Cerebellar cortex (tissue), 1 donor: Measurements from ENCODE around the gene HAT1.
A peak's percentile ranks its signal among the peaks of the same experiment; 100 is the strongest.
"Not testable (repeated sequence)": the region's sequence is repeated elsewhere in the genome, so short reads cannot be mapped to it uniquely, and the experiment has no call there.

ENCODE experiments used
- DNase-seq: peaks from one replicate; pipeline ENCODE4 v3.0.0-alpha.2; 2015; ENCODE audit warnings: low spot score

Gene HAT1, protein sequence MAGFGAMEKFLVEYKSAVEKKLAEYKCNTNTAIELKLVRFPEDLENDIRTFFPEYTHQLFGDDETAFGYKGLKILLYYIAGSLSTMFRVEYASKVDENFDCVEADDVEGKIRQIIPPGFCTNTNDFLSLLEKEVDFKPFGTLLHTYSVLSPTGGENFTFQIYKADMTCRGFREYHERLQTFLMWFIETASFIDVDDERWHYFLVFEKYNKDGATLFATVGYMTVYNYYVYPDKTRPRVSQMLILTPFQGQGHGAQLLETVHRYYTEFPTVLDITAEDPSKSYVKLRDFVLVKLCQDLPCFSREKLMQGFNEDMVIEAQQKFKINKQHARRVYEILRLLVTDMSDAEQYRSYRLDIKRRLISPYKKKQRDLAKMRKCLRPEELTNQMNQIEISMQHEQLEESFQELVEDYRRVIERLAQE

DNA sequence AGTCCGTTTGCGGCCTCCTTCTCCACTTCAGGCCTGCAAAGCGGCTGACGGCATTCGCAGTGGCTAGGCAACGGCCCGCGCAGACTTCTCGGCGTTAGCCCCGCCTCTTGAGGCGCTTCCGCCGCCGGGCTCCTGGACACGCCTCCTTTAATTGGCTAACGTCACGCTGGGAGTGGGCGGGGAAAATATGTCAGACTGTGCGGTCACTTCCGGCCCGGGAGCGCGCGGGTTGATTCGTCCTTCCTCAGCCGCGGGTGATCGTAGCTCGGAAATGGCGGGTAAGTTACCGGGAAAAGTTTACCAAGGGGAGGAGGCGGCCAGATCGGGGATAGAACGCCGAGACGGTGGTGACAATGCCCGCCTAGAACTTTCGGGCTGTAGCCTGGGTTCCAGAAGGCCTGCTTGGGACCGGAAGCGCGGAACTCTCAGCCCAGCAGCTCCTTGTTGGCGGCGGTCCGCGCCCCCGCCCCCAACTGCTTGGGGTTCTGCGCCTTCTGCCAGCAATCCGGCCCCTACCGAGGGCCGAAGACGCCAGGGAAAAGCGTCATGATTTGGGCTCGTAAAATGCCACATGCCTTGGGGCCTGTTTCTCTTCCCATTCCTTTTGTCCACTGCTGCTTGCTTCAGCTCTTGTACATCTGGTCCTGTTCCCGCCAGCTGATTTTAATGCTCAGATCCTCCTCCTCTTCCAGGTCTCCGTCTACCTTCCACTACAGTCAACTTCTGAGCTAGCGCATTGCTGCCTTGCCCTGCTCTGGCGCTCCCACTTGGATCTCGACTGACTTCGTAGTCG lies at the start of gene HAT1:
HAT1 (plus strand) TSS at position 232 of the 793 bp plus-strand sequence; CDS start at position 272, 40 bp downstream.
- DNase-seq, result peak; percentile 98

DNA sequence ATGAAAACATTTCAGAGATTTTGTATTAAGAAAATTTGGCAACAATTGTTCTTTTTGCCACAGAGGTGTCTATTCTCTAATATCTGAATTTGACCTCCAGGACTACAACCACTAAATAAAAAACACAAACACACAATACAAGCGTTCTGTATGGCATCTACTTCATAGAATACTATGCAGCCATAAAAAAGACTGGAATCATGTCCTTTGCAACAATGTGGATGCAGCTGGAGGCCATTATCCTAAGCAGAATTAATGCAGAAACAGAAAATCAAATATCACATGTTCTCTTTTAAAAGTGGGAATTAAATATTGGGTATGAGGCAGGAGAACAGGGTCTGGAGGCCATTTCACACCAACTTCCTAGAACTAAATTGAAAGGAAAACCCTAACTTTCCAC lies 47.7 kb upstream of the HAT1 start:
- no peak for DNase-seq

DNA sequence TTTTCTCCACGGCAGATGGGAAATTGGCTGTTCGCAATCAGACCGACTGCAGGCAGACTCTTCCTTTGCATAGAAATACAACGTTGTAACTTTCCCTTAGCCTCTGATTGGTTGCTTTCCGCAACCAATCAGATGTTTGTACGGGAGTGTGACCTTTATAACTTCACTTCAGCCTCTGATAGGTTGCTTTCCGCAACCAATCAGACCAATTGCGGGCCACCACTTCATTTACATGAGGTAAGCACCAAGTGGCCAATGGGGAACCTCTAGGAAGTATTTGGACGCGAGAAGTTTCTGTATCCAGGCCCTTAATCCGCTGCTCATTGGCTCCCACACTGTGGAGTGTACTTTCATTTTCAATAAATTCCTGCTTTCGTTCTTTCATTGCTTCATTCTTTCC lies 47.3 kb upstream of the HAT1 start:
- no peak for DNase-seq

DNA sequence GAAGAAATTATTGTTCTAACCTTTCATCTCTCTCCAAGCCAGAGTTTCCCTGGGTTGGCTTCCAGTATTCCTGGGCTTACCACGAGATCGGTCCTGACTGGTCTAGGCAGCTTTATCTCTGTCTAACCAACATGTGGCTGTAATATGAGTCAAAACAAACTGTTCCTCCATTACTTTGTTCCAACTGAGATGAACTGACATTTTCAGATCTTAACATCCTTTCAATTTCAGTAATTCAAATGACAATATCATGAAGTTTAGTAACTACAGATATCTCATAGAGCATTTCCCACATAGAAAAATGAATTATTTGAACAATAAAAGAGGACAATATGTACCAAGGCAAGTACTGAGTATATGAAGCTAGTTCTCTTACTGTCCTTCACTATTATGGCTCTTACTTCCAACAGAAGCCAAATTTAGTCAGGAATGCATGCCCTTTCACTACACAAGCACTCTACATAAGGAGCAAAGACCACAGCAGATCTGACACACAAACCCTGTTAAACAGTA lies 43.7 kb upstream of the HAT1 start:
- DNase-seq, result peak; percentile 17

DNA sequence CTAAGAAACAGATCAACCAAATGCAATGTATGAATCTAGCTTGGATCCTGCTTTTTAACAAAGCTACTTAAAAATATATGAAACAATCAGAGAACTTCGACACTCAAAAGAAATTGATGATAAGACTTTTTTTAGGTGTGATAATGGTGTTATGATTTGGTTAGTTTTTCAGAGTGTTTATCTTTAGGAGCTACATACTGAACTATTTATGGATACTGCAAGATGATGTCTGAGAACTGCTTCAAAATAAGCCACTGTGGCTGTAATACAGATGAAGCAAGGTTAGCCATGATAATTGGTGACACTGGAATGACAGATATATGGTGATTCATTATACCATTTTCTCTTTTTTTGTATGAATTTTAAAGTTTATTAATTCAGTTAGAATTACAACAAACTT lies 42.4 kb upstream of the HAT1 start:
- DNase-seq, result no peak

DNA sequence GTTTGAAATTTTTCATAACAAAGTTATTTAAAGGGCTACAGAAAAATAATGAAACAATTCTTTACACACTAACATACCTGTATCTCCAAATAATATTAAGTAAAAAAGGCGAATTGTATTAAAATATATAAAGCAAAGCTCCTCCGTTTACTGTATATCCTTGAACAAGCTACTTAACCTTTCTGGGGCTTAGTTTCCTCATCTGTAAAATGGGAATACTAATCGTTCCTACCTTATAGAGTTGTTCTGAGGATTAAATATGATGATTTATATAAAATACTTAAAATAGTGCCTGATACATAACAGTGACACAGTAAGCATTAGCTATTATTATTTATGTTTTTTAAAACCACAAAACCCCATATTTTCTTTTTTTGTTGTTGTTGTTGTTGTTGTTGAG lies 41.5 kb upstream of the HAT1 start:
- no peak for DNase-seq

DNA sequence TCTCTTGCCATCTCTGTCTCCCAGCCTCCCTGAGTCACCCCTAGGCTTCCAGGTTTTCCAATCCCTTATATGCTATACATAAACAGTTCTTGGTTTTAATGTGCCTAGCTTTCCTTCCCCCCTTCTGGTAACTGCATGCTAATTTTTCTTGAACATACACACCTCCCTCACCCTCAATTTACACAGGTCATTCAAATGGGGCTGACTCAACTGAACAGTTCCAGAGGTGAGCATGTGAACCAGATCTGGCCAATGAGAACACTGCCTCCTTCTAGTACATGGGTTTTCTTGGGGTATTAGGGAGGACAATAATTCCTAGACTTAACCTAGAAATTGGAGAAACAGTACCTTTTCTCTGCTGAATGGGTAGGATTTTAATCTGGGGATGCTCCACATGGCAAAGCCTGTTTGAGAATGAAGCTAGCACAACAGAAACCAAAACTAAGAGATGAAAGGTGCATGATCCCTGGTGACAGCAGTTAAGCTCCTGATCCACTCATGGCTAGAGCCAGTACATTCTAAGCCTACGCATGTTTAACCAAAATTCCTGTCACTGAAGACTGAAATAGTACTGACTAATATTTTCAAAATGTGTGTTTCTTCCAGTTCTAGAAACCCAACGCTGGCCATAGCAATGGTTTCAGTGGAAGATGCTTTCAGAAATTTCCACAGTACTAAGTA lies 40.0 kb upstream of the HAT1 start:
- DNase-seq, result no peak

DNA sequence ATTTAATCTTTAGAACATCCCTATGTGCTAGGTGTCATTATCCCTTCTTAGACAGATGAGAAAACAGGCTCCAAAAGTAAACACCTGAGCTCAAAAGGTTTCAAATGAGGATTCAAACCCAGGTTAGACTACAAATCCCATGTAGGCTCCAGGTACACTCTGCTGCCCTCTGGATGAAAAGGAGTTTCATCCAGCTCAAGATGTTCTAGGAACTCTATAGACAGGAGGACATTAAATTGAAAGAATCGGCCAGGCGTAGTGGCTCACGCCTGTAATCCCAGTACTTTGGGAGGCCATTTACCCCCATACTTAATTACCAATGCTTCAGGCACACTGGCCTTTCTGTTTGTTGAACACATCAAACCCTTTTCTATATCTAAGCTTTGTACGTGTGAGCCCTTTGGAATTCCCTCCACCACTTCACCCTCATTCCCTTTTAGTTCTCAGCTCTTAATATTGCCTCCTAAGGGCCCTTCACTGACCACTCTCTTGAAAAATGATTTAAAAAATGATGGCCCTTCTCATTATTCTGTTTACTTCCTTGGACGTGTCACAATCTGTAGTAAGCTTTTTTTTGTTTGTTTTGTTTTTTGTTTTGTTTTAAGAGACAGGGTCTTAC lies 38.9 kb upstream of the HAT1 start:
- peak; percentile 30 for DNase-seq

DNA sequence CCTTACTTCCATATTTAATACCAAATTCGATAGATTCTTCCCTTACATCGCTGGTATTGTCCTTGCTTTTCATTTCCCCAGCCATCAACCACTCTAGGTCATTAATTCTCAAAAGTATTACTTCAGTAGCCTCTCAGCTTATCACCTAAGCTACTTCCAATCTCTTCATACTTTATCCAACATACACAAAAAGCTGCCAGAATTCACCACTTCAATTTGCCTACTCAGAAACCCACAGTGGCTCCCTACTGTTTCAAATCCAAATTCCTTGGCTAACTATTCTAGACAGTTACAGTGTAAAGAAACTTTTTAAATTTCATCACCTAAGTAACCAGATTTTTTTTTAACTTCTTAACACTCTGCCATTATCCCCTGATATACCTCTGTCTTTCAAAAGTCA lies 32.9 kb upstream of the HAT1 start:
- no peak for DNase-seq

DNA sequence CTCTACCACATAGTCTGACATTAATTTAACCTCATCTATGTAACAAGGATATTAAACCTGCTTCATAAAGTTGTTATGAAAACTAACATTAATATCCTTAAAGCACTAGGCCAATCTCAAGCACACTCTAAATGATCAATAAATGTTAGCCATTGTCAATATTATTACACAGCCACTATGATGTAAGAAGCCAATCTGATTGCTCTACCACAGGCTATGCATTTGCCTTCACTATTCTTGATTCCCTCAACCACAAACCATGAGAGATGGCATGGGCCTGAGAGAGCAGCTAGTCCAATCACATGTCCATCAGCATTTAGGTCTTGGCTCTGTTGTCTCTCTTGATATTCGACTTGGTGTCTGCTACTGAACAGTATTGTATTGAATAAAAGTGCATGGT lies 32.5 kb upstream of the HAT1 start:
- no peak for DNase-seq

DNA sequence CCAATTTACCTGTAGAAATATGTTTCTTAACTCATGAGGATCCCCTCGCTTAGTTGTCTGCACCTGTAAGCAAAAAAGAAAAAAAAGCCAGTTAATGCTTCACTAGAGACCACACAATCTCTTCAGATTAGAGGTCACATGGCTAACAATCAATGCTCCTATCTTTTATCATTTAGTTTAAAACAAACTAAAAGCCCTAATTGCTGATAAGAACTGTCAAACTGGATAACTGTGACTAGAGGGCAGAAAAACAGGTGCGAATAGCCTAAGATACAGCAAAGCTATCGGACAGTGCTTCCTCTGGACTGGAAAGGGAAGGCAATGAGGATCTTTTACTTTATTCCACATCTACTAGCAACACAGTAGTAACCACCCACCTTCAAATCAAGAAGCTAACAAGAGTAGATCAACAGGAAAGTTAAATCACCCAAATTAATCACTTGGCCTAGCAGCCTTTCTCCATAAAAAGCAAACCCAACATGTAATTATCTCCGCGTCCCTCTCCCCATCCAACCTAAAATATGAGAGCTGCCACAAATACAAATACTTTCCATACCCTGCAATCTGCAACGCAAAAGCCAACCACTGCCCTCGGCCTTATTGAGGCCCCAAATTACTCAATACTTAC lies 29.0 kb upstream of the HAT1 start:
- DNase-seq, result peak; percentile 44

DNA sequence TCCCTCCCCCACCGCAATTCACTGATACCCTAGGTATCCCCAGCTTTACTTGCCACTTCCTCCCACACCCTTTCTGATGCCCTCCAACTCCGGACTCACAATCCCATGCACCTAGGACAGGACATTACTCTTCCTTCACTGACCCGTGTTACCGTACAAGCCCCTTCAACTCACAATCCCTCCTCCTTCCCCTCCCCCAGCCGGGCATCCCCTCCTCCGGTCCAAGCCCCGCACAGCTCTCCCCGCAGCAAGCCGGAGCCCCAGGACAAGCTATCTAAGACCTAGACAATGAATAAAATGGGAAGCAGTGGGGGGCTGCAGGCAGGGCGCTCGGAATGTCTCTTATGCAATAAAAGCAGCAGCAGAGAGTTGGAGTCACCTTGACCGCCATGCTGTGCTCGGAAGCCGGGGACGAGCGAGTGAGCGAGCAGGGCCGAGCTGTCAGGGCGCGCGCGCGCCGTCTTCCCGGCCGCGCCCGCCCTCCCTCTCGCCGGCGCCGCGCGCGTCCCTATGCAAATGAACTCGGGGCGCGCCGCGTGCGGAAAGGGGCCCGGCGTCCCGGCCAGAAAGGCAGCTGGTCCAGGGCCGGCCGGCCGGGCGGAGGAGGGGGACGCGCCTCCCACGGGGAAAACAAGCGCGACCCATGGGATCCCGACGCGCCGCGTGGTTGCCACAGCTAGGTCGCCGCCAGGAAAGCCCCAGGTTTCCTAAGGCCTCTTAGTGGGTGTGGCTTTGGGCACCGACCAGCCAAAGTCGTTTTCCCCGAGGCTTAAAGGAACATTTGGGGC lies 28.2 kb upstream of the HAT1 start, which contains the start of gene SLC25A12:
SLC25A12 (minus strand) TSS at position 421 of the 788 bp plus-strand sequence; CDS start at position 391, 30 bp downstream.
- DNase-seq, result peak; percentile 80

DNA sequence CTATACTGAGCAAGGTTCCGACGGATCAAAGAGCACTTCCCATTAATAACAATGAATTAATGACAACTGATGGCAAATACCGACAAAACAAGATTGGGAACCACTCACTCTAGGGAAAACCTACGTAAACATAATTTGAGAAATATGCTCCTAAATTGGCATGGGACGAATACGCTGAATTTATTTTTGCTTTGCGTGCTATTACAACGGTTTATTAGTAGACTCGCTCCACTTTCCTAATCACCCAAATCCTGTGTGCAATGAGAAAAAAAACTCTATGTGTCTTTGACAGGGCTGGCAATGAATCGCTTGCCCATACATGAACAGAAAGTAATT lies 27.7 kb upstream of the HAT1 start:
- no peak for DNase-seq

DNA sequence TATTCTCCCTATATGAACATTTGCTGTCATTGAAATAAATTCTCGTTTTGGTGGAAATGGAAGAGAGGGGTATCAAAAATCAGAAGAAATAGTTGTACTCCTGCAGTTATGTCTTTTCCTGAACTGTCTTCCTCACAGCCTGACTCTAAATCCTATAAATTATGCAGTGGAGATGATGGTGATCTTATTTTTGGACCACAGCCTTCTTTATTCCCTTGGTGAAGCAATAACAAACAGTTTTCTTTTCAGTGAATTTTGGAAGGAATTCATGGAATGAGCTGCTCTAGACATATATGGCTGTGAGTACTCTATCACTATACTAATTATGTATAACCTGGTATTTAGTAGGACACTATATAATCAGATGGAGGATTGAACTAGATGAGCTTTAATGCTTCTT lies 26.5 kb upstream of the HAT1 start:
- DNase-seq, result no peak

DNA sequence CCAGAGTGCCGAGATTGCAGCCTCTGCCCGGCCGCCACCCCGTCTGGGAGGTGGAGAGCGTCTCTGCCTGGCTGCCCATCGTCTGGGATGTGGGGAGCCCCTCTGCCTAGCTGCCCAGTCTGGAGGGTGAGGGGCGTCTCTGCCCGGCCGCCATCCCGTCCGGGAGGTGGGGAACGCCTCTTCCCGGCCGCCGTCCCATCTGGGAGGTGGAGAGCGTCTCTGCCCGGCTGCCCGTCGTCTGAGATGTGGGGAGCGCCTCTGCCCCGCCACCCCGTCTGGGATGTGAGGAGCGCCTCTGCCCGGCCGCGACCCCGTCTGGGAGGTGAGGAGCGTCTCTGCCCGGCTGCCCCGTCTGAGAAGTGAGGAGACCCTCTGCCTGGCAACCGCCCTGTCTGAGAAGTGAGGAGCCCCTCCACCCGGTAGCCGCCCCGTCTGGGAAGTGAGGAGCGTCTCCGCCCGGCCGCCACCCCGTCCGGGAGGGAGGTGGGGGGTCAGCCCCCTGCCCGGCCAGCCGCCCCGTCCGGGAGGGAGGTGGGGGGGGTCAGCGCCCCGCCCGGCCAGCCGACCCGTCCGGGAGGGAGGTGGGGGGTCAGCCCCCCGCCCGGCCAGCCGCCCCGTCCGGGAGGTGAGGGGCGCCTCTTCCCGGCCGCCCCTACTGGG lies 22.5 kb upstream of the HAT1 start:
- DNase-seq, result not testable (repeated sequence)

DNA sequence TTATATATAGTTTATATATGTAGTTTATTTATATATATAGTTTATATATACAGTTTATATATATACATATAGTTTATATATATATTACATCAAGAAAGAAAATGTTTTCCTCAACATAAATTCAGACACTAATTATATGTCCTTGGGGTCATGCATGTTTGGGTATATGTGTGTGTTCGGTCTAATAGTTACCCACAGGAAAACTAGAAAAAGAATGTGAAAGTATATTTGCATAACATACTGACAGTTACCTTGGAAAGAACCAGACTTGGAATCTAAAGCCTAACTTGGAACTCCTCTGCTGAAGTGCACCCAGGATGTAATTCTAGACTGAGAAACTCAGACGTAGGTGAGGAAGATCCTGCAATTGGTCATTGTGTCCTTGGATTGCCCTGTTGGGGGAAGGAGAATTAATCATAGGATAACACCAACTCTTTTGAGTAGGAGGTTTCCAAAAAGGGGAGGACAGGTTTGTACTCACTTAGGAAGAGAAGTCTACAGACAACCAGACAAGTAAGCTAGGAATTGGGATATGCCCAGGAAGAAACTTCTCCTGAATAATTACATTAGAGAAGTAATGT lies 19.3 kb upstream of the HAT1 start:
- no peak for DNase-seq

DNA sequence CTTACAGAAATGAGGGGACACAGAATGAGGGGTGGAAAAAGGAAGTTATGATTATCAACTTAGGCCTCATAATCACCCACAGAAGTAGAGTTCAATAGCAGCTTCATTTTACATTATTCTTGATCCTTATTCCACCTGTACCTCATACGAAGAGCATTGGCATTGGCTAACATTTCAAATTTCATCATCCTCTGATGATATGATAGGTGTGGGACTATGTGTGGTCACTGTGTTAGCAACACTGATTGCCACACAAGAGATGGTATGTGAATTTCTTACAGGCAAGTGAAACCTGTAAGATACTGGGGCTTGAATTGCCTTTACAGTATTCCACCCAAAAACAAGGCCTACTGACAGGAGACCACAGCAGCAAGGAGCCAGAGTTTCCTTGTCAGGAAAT lies 14.0 kb upstream of the HAT1 start:
- DNase-seq, result no peak

DNA sequence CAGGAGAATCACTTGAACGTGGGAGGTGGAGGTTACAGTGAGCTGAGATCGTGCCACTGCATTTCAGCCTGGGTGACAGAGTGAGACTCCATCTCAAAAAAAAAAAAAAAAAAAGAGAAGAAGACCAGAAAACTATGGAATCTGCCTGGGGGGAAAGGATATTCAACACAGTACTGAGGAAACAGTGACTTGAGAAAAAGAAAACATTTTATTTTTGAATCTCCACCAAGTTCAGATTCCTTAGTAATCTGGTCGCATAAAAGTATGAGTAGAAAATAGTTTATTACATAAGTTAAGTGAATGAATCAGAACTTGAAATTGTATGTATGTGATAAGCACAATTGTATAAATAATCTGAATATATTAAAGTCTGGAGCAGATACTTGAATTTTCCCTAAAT lies 13.0 kb upstream of the HAT1 start:
- no peak for DNase-seq

DNA sequence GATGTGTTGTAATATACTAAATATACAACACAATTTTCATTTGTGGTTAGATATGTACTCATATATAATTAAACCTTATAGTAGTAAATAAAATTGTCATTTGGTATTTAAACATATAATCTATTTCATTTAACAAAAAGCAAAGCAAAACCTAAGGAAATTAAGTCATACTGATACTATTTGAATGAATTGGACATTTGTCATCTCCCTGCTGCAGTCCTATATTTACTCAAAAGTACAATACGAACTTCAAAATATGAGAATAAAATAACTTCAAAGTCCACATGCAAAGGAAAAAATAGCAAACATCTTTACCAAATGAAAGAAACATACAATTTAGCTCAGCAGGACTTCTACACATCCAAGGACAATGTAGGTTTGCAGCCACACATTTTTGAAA lies 11.8 kb upstream of the HAT1 start:
- DNase-seq, result no peak

DNA sequence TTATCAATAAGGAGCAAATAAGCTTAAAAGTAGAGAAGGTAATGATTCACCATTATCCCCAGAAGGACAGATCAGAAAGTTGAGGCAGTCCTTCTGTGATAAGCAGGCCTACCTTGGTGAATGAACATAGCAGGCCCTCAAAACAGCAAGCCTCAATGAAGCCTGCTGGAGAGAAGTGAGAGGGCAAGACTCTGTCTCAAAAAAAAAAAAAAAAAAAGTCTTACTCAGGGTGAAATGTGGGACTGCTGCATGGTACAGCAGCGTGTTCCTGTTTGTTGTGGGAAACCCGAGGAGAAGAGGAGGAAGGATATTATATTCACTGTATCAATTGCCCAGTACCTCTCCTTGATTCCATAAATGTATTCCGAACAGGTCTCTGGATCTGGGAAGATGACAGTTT lies 8.7 kb upstream of the HAT1 start:
- no peak for DNase-seq
